Measurements from ENCODE around the gene OR5I1. TPM values are rescaled to one million over a fixed set of nuclear protein-coding genes. Genes with fewer than 3 reads are reported as not detected.
"Not testable (repeated sequence)": the region's sequence is repeated elsewhere in the genome, so short reads cannot be mapped to it uniquely, and the experiment has no call there.

The OR5I1 gene
- total and polyA plus RNA-seq, 7 experiments from 2014 or later = not detected

DNA sequence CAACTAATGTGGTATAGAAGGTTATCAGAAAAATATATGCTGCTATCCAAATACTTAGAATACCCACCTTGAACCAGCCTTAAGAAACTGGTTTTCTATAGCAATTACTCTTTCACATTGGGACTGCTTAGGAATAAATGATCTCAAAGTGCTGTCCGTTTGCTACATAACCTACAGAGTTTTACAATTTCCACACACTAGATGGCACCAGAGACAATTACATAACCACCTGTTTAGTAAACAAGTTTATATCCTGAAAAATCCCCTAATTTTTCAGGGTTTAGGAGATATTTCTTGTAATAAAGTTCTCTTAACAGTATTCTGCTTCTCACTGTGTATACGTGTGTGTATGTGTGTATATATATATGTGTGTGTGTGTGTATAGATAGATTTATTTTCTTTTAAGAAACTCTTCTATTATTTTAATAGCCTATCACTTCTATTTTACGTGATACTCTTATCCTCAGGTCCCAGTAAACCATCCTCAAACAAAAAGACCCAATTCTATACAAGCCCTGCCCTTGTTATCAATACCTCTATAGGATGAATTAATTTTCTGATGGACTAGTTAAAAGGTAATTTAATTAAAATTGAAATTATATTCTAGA is 6.7 kb upstream of the OR5I1 start:
- DNase-seq (no peak), ATAC-seq (no peak)
- no peaks in the 10 kb centered on the region for H3K4me1 ChIP-seq (ENCODE audit: control insufficient read depth in 2 of 2, insufficient read depth in 2 of 2, low read length in 2 of 2)
- no peaks in the 10 kb centered on the region for H3K36me3 ChIP-seq (ENCODE audit: control insufficient read depth in 2 of 3, insufficient read depth in 3 of 3, low read length in 3 of 3)
- no peaks in the 10 kb centered on the region for H3K9me3 ChIP-seq (ENCODE audit: control insufficient read depth in 2 of 3, low read length in 3 of 3)
- CTCF ChIA-PET = no interaction called here
- Mint-ChIP-seq H3K27ac (no peak overlapping the region), H3K27me3 (no peaks in the 10 kb centered on the region), H3K4me3 (no peak overlapping the region), H3K36me3 (no peaks in the 10 kb centered on the region), H3K4me1 (no peaks in the 10 kb centered on the region), H3K9me3 (peaks cover 0 to 5% (median 0%) of the 10 kb centered on the region in 11 donors)
- H3K4me3 ChIP-seq (ENCODE audit: low read length) = no peak overlapping the region
- no peak overlapping the region for H3K27ac ChIP-seq (ENCODE audit: low read depth, low read length)
- no peaks in the 10 kb centered on the region for H3K27me3 ChIP-seq (ENCODE audit: control insufficient read depth in 2 of 2, insufficient read depth in 2 of 2, low read length in 2 of 2)
- POLR2A ChIA-PET = no interaction called here
- intact Hi-C loops (cut with micrococcal nuclease) = loop anchor here in 1 of 2 donors (1.0 kb wide), 1 partner anchor 840 kb away; no protein-coding TSS in a partner anchor

DNA sequence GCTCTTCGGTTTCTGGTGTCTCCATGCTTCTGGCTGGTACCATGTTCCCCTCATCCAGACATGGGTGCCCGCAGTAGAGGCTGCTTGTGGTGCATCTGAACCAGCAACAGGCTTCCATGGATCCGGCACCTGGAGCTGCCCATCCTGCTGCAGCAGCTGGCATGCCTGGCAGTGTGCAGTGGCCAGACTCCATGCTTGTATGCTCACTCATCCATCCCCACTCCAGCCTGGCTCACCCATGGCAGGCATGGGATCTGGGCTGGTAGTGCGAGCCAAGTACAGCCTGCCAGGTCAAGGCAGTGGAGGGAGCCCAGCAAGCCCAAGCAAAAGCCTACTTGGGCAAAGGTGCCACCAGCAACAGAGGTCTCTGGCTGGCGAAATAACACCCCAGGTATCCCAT is 15.7 kb downstream of the OR5I1 start:
- Histone ChIP-seq H3K4me3 (ENCODE audit: low read length) (no peak overlapping the region), H3K36me3 (ENCODE audit: control insufficient read depth in 2 of 3, insufficient read depth in 3 of 3, low read length in 3 of 3) (no peaks in the 10 kb centered on the region), H3K27me3 (ENCODE audit: control insufficient read depth in 2 of 2, insufficient read depth in 2 of 2, low read length in 2 of 2) (no peaks in the 10 kb centered on the region), H3K27ac (ENCODE audit: low read depth, low read length) (no peak overlapping the region), H3K4me1 (ENCODE audit: control insufficient read depth in 2 of 2, insufficient read depth in 2 of 2, low read length in 2 of 2) (no peaks in the 10 kb centered on the region), H3K9me3 (ENCODE audit: control insufficient read depth in 2 of 3, low read length in 3 of 3) (no peaks in the 10 kb centered on the region)
- ChIA-PET CTCF (no interaction called here), POLR2A (no interaction called here)
- H3K27ac Mint-ChIP-seq = no peak overlapping the region
- DNase-seq (no peak), ATAC-seq (no peak)
- H3K36me3 Mint-ChIP-seq = no peaks in the 10 kb centered on the region
- no peak overlapping the region for H3K4me3 Mint-ChIP-seq
- intact Hi-C loops (cut with micrococcal nuclease) = no loop called here
- no peaks in the 10 kb centered on the region for H3K4me1 Mint-ChIP-seq
- H3K27me3 Mint-ChIP-seq = no peaks in the 10 kb centered on the region
- peaks cover 0 to 26% (median 11%) of the 10 kb centered on the region in 11 donors for H3K9me3 Mint-ChIP-seq

DNA sequence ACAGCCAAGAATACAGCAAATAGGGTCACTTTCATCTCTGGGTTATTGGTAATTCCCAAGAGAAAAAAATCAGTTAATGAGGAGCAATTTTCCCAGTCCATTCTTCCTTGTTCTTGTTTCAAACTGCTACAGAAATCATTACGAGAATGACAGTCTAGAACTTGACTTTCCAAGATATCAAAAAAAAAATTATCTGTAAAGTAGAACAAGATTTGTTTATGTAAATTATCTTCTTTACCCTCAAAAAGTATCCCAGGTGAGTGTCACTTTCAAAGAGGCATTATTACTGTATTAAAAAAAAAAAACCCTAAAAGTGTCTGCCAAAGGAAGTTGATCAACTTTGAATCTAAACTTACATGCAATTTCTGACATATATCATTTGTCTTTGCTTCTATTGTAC is 21.7 kb downstream of the OR5I1 start, which contains the start of gene OR5W2:
OR5W2 (minus strand) TSS at position 101 of the 400 bp plus-strand sequence; CDS start at position 101, 0 bp downstream.
- intact Hi-C loops (cut with micrococcal nuclease) = no loop called here
- H3K27me3 ChIP-seq (ENCODE audit: control insufficient read depth in 2 of 2, insufficient read depth in 2 of 2, low read length in 2 of 2) = no peaks in the 10 kb centered on the region
- H3K4me1 ChIP-seq (ENCODE audit: control insufficient read depth in 2 of 2, insufficient read depth in 2 of 2, low read length in 2 of 2) = no peaks in the 10 kb centered on the region
- Mint-ChIP-seq H3K27ac (no peak within 1 kb of the TSS), H3K4me3 (no peak within 1 kb of the TSS), H3K27me3 (no peaks in the 10 kb centered on the region), H3K9me3 (peaks cover 3 to 21% (median 7%) of the 10 kb centered on the region in 11 donors), H3K36me3 (no peaks in the 10 kb centered on the region), H3K4me1 (no peaks in the 10 kb centered on the region)
- H3K4me3 ChIP-seq (ENCODE audit: low read length) = no peak within 1 kb of the TSS
- no peak within 1 kb of the TSS for H3K27ac ChIP-seq (ENCODE audit: low read depth, low read length)
- no peaks in the 10 kb centered on the region for H3K36me3 ChIP-seq (ENCODE audit: control insufficient read depth in 2 of 3, insufficient read depth in 3 of 3, low read length in 3 of 3)
- H3K9me3 ChIP-seq (ENCODE audit: control insufficient read depth in 2 of 3, low read length in 3 of 3) = no peaks in the 10 kb centered on the region
- POLR2A ChIA-PET = no interaction called here
- ATAC-seq (no peak), DNase-seq (no peak)
- CTCF ChIA-PET = no interaction called here

DNA sequence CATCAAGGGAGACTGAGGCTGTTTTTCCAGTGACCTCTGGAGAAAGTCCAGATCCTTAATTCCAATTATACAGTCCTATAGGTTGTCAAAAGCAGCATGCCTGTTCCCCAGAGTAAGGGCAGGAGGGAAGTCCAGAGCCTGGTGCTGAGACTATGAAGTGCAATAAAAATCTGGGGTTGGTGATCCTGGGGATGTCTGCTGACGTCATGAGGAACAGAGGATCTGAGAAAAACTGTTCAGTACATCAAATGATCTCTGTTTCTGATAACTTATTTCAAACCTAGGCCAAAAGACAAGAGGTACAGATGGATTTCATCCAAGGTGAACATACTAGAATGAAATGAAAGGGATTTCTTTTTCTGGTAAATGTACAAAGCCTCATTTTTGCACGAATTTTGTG is 33.9 kb downstream of the OR5I1 start:
- Mint-ChIP-seq H3K27ac (no peak overlapping the region), H3K4me3 (no peak overlapping the region), H3K4me1 (no peaks in the 10 kb centered on the region), H3K9me3 (peaks cover 0 to 25% (median 7%) of the 10 kb centered on the region in 11 donors), H3K27me3 (no peaks in the 10 kb centered on the region), H3K36me3 (no peaks in the 10 kb centered on the region)
- ChIA-PET POLR2A (no interaction called here), CTCF (no interaction called here)
- DNase-seq (no peak), ATAC-seq (no peak)
- Histone ChIP-seq H3K27ac (ENCODE audit: low read depth, low read length) (no peak overlapping the region), H3K27me3 (ENCODE audit: control insufficient read depth in 2 of 2, insufficient read depth in 2 of 2, low read length in 2 of 2) (no peaks in the 10 kb centered on the region), H3K4me3 (ENCODE audit: low read length) (no peak overlapping the region), H3K9me3 (ENCODE audit: control insufficient read depth in 2 of 3, low read length in 3 of 3) (no peaks in the 10 kb centered on the region), H3K4me1 (ENCODE audit: control insufficient read depth in 2 of 2, insufficient read depth in 2 of 2, low read length in 2 of 2) (no peaks in the 10 kb centered on the region), H3K36me3 (ENCODE audit: control insufficient read depth in 2 of 3, insufficient read depth in 3 of 3, low read length in 3 of 3) (no peaks in the 10 kb centered on the region)
- intact Hi-C loops (cut with micrococcal nuclease) = no loop called here

DNA sequence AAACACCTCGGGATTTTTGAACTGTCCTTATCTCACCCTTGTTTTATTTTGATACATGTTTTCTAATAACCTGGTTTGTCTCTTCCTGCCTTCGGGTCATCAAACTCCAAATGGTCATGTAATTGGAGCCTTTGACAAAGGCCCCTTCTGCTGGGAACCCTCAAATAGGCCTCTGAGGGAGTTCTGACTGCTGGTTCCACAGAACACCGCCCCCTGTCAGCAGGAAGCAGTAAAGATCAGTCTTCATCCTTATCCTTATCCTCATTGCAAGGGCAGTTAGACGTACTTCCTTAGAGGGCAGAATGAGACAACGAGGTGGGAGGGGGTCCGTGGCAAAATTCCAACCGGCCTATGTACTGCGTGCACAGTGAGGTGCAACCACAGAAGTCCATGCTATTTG is 41.0 kb downstream of the OR5I1 start:
- intact Hi-C loops (cut with micrococcal nuclease) = no loop called here
- Histone ChIP-seq H3K27ac (ENCODE audit: low read depth, low read length) (no peak overlapping the region), H3K4me1 (ENCODE audit: control insufficient read depth in 2 of 2, insufficient read depth in 2 of 2, low read length in 2 of 2) (no peaks in the 10 kb centered on the region), H3K9me3 (ENCODE audit: control insufficient read depth in 2 of 3, low read length in 3 of 3) (no peaks in the 10 kb centered on the region), H3K27me3 (ENCODE audit: control insufficient read depth in 2 of 2, insufficient read depth in 2 of 2, low read length in 2 of 2) (no peaks in the 10 kb centered on the region), H3K36me3 (ENCODE audit: control insufficient read depth in 2 of 3, insufficient read depth in 3 of 3, low read length in 3 of 3) (no peaks in the 10 kb centered on the region), H3K4me3 (ENCODE audit: low read length) (no peak overlapping the region)
- POLR2A ChIA-PET = no interaction called here
- Mint-ChIP-seq H3K4me3 (no peak overlapping the region), H3K27me3 (no peaks in the 10 kb centered on the region), H3K36me3 (no peaks in the 10 kb centered on the region), H3K9me3 (peaks cover 4 to 20% (median 10%) of the 10 kb centered on the region in 11 donors), H3K4me1 (no peaks in the 10 kb centered on the region), H3K27ac (no peak overlapping the region)
- no peak for ATAC-seq
- CTCF ChIA-PET = no interaction called here
- no peak for DNase-seq

DNA sequence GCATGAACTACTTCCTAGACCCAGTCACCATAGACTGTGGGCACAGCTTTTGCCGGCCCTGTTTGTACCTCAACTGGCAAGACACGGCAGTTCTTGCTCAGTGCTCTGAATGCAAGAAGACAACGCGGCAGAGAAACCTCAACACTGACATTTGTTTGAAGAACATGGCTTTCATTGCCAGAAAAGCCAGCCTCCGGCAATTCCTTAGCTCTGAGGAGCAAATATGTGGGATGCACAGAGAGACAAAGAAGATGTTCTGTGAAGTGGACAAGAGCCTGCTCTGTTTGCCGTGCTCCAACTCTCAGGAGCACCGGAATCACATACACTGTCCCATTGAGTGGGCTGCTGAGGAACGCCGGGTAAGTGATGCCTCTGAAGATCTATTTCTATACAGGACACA is 50.7 kb downstream of the OR5I1 start:
- H3K4me1 ChIP-seq (ENCODE audit: control insufficient read depth in 2 of 2, insufficient read depth in 2 of 2, low read length in 2 of 2); H3K36me3 Mint-ChIP-seq; H3K4me3 Mint-ChIP-seq; POLR2A ChIA-PET; H3K4me3 ChIP-seq (ENCODE audit: low read length); H3K27me3 ChIP-seq (ENCODE audit: control insufficient read depth in 2 of 2, insufficient read depth in 2 of 2, low read length in 2 of 2); intact Hi-C loops (cut with micrococcal nuclease); H3K4me1 Mint-ChIP-seq; CTCF ChIA-PET; ATAC-seq; H3K9me3 ChIP-seq (ENCODE audit: control insufficient read depth in 2 of 3, low read length in 3 of 3); H3K27me3 Mint-ChIP-seq; H3K27ac Mint-ChIP-seq; DNase-seq; H3K36me3 ChIP-seq (ENCODE audit: control insufficient read depth in 2 of 3, insufficient read depth in 3 of 3, low read length in 3 of 3); H3K27ac ChIP-seq (ENCODE audit: low read depth, low read length): not testable (repeated sequence)
- peaks cover 0 to 26% (median 3%) of the 10 kb centered on the region in 11 donors for H3K9me3 Mint-ChIP-seq
